ENCODE results near the gene RERE.

RERE gene

DNA sequence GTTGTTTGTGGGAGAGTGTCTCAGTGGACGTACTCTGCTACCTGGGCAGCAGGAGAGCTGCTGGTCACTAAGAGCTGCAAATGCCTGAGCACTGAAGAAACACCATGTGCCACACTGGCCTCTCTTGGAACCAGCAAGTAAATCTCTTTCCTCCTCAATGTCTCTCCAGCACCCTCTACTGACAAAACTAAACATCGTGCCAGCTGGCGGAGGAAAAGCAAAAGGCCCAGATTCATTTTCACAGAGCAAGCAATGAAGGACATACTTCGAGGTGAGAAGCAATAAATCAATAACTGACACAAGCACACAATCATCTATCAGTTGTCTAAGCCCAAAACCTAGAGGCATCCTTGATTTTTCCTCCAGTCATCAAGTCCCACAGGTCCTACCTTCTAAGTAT is 78.1 kb downstream of the RERE start:
- TF ChIP-seq, protein P1, sequence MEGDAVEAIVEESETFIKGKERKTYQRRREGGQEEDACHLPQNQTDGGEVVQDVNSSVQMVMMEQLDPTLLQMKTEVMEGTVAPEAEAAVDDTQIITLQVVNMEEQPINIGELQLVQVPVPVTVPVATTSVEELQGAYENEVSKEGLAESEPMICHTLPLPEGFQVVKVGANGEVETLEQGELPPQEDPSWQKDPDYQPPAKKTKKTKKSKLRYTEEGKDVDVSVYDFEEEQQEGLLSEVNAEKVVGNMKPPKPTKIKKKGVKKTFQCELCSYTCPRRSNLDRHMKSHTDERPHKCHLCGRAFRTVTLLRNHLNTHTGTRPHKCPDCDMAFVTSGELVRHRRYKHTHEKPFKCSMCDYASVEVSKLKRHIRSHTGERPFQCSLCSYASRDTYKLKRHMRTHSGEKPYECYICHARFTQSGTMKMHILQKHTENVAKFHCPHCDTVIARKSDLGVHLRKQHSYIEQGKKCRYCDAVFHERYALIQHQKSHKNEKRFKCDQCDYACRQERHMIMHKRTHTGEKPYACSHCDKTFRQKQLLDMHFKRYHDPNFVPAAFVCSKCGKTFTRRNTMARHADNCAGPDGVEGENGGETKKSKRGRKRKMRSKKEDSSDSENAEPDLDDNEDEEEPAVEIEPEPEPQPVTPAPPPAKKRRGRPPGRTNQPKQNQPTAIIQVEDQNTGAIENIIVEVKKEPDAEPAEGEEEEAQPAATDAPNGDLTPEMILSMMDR (IDR thresholded peaks at IDR 0.05; ENCODE audit: low read depth, low read length, poor library complexity, severe bottlenecking): peak; percentile 40
- TF ChIP-seq EZH2phosphoT487 (IDR thresholded peaks at IDR 0.05; ENCODE audit: borderline replicate concordance, low read length): no peak
- Histone ChIP-seq H3K9me3 (ENCODE audit: control insufficient read depth, insufficient read depth, low read length) (0 out of 2 replicates have a peak, but pooled peaks cover 4% of the 10 kb centered on the region), H3K9me2 (replicated peaks; ENCODE audit: control insufficient read depth, low read length) (no peaks in the 10 kb centered on the region), H3K79me2 (ENCODE audit: control insufficient read depth, low read length) (peaks cover 22% of the 10 kb centered on the region), H3F3A (ENCODE audit: control insufficient read depth, insufficient read depth) (no peaks in the 10 kb centered on the region), H3K4me2 (ENCODE audit: low read length) (no peak overlapping the region), H3K36me3 (ENCODE audit: control insufficient read depth, low read length) (no peaks in the 10 kb centered on the region), H3K27ac (ENCODE audit: low read depth, low read length) (no peak overlapping the region), H3K4me1 (ENCODE audit: control insufficient read depth, low read length) (no peaks in the 10 kb centered on the region), H3K4me3 (ENCODE audit: low read length) (no peak overlapping the region), H3K27me3 (ENCODE audit: control insufficient read depth, low read length) (no peaks in the 10 kb centered on the region), H4K20me1 (ENCODE audit: control insufficient read depth, insufficient read depth, low read depth, low read length) (no peaks in the 10 kb centered on the region)

DNA sequence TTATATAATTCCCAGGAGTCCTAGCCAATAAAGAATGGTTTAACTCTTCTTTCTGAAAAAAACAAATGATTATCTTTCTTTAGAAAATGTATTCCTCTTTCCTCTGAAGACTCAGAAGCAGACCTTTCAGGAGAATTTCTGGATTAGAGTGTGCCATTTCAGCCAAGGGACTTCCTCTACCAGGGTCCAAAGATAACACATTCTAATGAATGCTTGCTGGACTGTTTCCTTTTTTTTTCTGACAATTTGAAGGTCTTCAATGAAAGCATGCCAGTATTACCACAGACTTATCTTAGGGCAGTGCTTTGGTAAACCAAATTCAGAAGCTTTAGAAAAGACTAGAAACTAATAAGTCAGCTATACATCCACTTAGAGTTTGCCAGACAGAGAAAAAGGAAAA is 80.5 kb downstream of the RERE start:
- no peak for TF ChIP-seq EZH2phosphoT487 (IDR thresholded peaks at IDR 0.05; ENCODE audit: borderline replicate concordance, low read length)
- TF ChIP-seq, protein P1 (IDR thresholded peaks at IDR 0.05; ENCODE audit: low read depth, low read length, poor library complexity, severe bottlenecking): no peak
- Histone ChIP-seq H3K9me3 (ENCODE audit: control insufficient read depth, insufficient read depth, low read length) (0 out of 2 replicates have a peak, but pooled peaks cover 4% of the 10 kb centered on the region), H4K20me1 (ENCODE audit: control insufficient read depth, insufficient read depth, low read depth, low read length) (no peaks in the 10 kb centered on the region), H3K4me3 (ENCODE audit: low read length) (no peak overlapping the region), H3K9me2 (replicated peaks; ENCODE audit: control insufficient read depth, low read length) (no peaks in the 10 kb centered on the region), H3K27me3 (ENCODE audit: control insufficient read depth, low read length) (no peaks in the 10 kb centered on the region), H3K4me2 (ENCODE audit: low read length) (no peak overlapping the region), H3K79me2 (ENCODE audit: control insufficient read depth, low read length) (peaks cover 12% of the 10 kb centered on the region), H3K4me1 (ENCODE audit: control insufficient read depth, low read length) (no peaks in the 10 kb centered on the region), H3K36me3 (ENCODE audit: control insufficient read depth, low read length) (no peaks in the 10 kb centered on the region), H3K27ac (ENCODE audit: low read depth, low read length) (no peak overlapping the region), H3F3A (ENCODE audit: control insufficient read depth, insufficient read depth) (no peaks in the 10 kb centered on the region)

DNA sequence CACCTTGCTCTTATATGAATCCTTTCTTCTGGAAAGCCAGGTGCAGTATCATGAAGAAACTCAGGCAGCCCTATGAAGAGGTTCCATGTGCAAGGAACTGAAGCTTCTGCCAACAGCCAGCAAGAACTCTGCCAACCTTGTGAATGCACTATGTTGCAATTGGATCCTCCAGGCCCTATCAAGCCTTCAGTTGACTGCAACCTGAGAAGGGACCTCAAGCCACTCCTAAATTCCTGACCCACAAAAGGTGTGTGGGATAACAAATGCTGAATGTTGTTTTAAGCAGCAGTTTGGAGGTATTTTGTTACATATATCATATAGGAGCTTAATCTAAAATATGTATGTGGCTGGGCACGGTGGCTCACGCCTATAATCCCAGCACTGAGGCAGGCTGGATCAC is 84.0 kb downstream of the RERE start:
- Histone ChIP-seq H3K4me3 (ENCODE audit: low read length) (no peak overlapping the region), H3F3A (ENCODE audit: control insufficient read depth, insufficient read depth) (no peaks in the 10 kb centered on the region), H3K36me3 (ENCODE audit: control insufficient read depth, low read length) (no peaks in the 10 kb centered on the region), H4K20me1 (ENCODE audit: control insufficient read depth, insufficient read depth, low read depth, low read length) (no peaks in the 10 kb centered on the region), H3K4me2 (ENCODE audit: low read length) (no peak overlapping the region), H3K79me2 (ENCODE audit: control insufficient read depth, low read length) (peaks cover 16% of the 10 kb centered on the region), H3K27me3 (ENCODE audit: control insufficient read depth, low read length) (no peaks in the 10 kb centered on the region), H3K4me1 (ENCODE audit: control insufficient read depth, low read length) (peaks cover 2% of the 10 kb centered on the region), H3K9me2 (replicated peaks; ENCODE audit: control insufficient read depth, low read length) (no peaks in the 10 kb centered on the region), H3K9me3 (ENCODE audit: control insufficient read depth, insufficient read depth, low read length) (no peaks in the 10 kb centered on the region), H3K27ac (ENCODE audit: low read depth, low read length) (no peak overlapping the region)
- TF ChIP-seq, protein P1 (IDR thresholded peaks at IDR 0.05; ENCODE audit: low read depth, low read length, poor library complexity, severe bottlenecking): no peak
- no peak for TF ChIP-seq EZH2phosphoT487 (IDR thresholded peaks at IDR 0.05; ENCODE audit: borderline replicate concordance, low read length)
